HEK293 (cell line): ENCODE measurements around the gene SIN3A.

ENCODE experiments used
- CTCF ChIP-seq: fragments of 450-650 bp; formaldehyde crosslinking; IDR thresholded peaks from 2 replicates; pipeline ENCODE4 v1.5.1; 2016; ENCODE audit warnings: missing biosample characterization, missing genetic modification characterization
- GLIS2 ChIP-seq: fragments of 450-650 bp; formaldehyde crosslinking; IDR thresholded peaks from 2 replicates; pipeline ENCODE4 v1.5.1; 2016; ENCODE audit warnings: missing biosample characterization, missing genetic modification characterization
- HIC1 ChIP-seq: fragments of 450-650 bp; formaldehyde crosslinking; IDR thresholded peaks from 2 replicates; pipeline ENCODE4 v1.5.1; 2016; ENCODE audit warnings: missing biosample characterization, missing genetic modification characterization
- PATZ1 ChIP-seq: fragments of 450-650 bp; formaldehyde crosslinking; IDR thresholded peaks from 2 replicates; pipeline ENCODE4 v1.5.1; 2016; ENCODE audit warnings: missing biosample characterization, missing genetic modification characterization
- PRDM6 ChIP-seq: fragments of 450-650 bp; formaldehyde crosslinking; IDR thresholded peaks from 2 replicates; pipeline ENCODE4 v1.5.1; 2017; ENCODE audit warnings: missing biosample characterization, missing genetic modification characterization
- SCRT2 ChIP-seq: fragments of 450-650 bp; formaldehyde crosslinking; IDR thresholded peaks from 2 replicates; pipeline ENCODE4 v1.5.1; 2016; ENCODE audit warnings: missing biosample characterization, missing genetic modification characterization
- SETDB1 ChIP-seq: IDR thresholded peaks from one replicate; pipeline ENCODE4 v1.6.1; 2017; ENCODE audit warnings: mild to moderate bottlenecking, low read length, moderate library complexity, mixed read lengths; ENCODE audit not compliant: insufficient read length
- YY2 ChIP-seq: fragments of 450-650 bp; formaldehyde crosslinking; IDR thresholded peaks from 2 replicates; pipeline ENCODE4 v1.5.1; 2016; ENCODE audit warnings: missing biosample characterization, missing genetic modification characterization
- ZBTB17 ChIP-seq: fragments of 450-650 bp; formaldehyde crosslinking; IDR thresholded peaks from 2 replicates; pipeline ENCODE4 v1.5.1; 2016; ENCODE audit warnings: missing biosample characterization, missing genetic modification characterization
- ZBTB21 ChIP-seq: fragments of 450-650 bp; formaldehyde crosslinking; IDR thresholded peaks from 2 replicates; pipeline ENCODE4 v1.5.1; 2017; ENCODE audit warnings: missing biosample characterization, missing genetic modification characterization
- ZEB2 ChIP-seq: fragments of 450-650 bp; formaldehyde crosslinking; IDR thresholded peaks from 2 replicates; pipeline ENCODE4 v1.5.1; 2016; ENCODE audit warnings: missing biosample characterization, missing genetic modification characterization
- ZFHX2 ChIP-seq: fragments of 450-650 bp; formaldehyde crosslinking; conservative IDR thresholded peaks from 2 replicates; pipeline ENCODE4 v1.5.1; 2016; ENCODE audit warnings: missing biosample characterization, missing genetic modification characterization
- ZNF112 ChIP-seq: fragments of 450-650 bp; formaldehyde crosslinking; IDR thresholded peaks from 2 replicates; pipeline ENCODE4 v1.5.0; 2017; ENCODE audit warnings: missing biosample characterization, missing genetic modification characterization
- ZNF148 ChIP-seq: fragments of 450-650 bp; formaldehyde crosslinking; IDR thresholded peaks from 2 replicates; pipeline ENCODE4 v1.5.0; 2017; ENCODE audit warnings: missing biosample characterization, missing genetic modification characterization, borderline replicate concordance
- ZNF18 ChIP-seq: fragments of 450-650 bp; formaldehyde crosslinking; IDR thresholded peaks from 2 replicates; pipeline ENCODE4 v1.5.1; 2016; ENCODE audit warnings: missing biosample characterization, missing genetic modification characterization
- ZNF211 ChIP-seq: fragments of 450-650 bp; formaldehyde crosslinking; IDR thresholded peaks from 2 replicates; pipeline ENCODE4 v1.5.1; 2016; ENCODE audit warnings: low read depth, missing biosample characterization, missing genetic modification characterization
- ZNF266 ChIP-seq: fragments of 450-650 bp; formaldehyde crosslinking; IDR thresholded peaks from 2 replicates; pipeline ENCODE4 v1.5.1; 2016; ENCODE audit warnings: missing biosample characterization, missing genetic modification characterization, low read depth
- ZNF394 ChIP-seq: fragments of 450-650 bp; formaldehyde crosslinking; IDR thresholded peaks from 2 replicates; pipeline ENCODE4 v1.5.1; 2016; ENCODE audit warnings: missing biosample characterization, missing genetic modification characterization, mild to moderate bottlenecking, moderate library complexity, borderline replicate concordance
- ZNF501 ChIP-seq: fragments of 450-650 bp; formaldehyde crosslinking; IDR thresholded peaks from 2 replicates; pipeline ENCODE4 v1.5.1; 2016; ENCODE audit warnings: missing biosample characterization, missing genetic modification characterization
- ZNF549 ChIP-seq: fragments of 450-650 bp; IDR thresholded peaks from 2 replicates; pipeline ENCODE4 v1.5.1; 2018; ENCODE audit warnings: missing biosample characterization, missing genetic modification characterization, mild to moderate bottlenecking, inconsistent platforms, moderate library complexity
- ZNF585B ChIP-seq: fragments of 450-650 bp; formaldehyde crosslinking; IDR thresholded peaks from 2 replicates; pipeline ENCODE4 v1.5.1; 2016; ENCODE audit warnings: missing biosample characterization, missing genetic modification characterization
- ZNF692 ChIP-seq: fragments of 450-650 bp; formaldehyde crosslinking; IDR thresholded peaks from 2 replicates; pipeline ENCODE4 v1.5.1; 2016; ENCODE audit warnings: missing biosample characterization, missing genetic modification characterization
- ZSCAN4 ChIP-seq: fragments of 450-650 bp; formaldehyde crosslinking; IDR thresholded peaks from 2 replicates; pipeline ENCODE4 v1.5.1; 2017; ENCODE audit warnings: missing biosample characterization, missing genetic modification characterization

Gene SIN3A

GRCh38 chr15:75335705-75336355 is 115.7 kb downstream of the SIN3A start, which contains the start of gene COMMD4 (continued):
- TF ChIP-seq ZNF112 (tag by site-specific recombination) (no peak), CTCF (tag by site-specific recombination) (peak; percentile 78; the same call in 1 of the 2 replicates), SCRT2 (tag by site-specific recombination) (no peak), ZNF211 (tag by site-specific recombination) (no peak), ZBTB17 (tag by site-specific recombination) (peak; percentile 67), YY2 (tag by site-specific recombination) (peak; percentile 51; the same call in 1 of the 2 replicates), HIC1 (tag by site-specific recombination) (0 out of 2 replicates have a peak, but pooled peaks have one; percentile 20), ZNF148 (tag by site-specific recombination) (no peak), PRDM6 (tag by site-specific recombination) (no peak), SETDB1 (no peak), ZNF266 (tag by site-specific recombination) (no peak), GLIS2 (peak; percentile 69; the same call in 1 of the 2 replicates), ZSCAN4 (tag by site-specific recombination) (peak; percentile 45; the same call in 1 of the 2 replicates), ZEB2 (tag by site-specific recombination) (peak; percentile 91), ZNF394 (tag by site-specific recombination) (peak; percentile 69), ZNF585B (no peak), ZNF692 (tag by site-specific recombination) (peak; percentile 89), PATZ1 (tag by site-specific recombination) (peak; percentile 92), ZNF549 (tag by site-specific recombination) (no peak), ZNF501 (tag by site-specific recombination) (peak; percentile 94), ZBTB21 (tag by site-specific recombination) (peak; percentile 72), ZFHX2 (tag by site-specific recombination) (peak; percentile 98), ZNF18 (tag by site-specific recombination) (peak; percentile 62; the same call in 1 of the 2 replicates)
